SK-N-SH (cell line): Measurements from ENCODE around the gene CKS2. TPM values are rescaled to one million over a fixed set of nuclear protein-coding genes. Genes with fewer than 3 reads are reported as not detected.

ENCODE experiments used
- CTCF ChIA-PET: fragments of 300-600, 350-600 bp; formaldehyde crosslinking; extraction: SDS; loops from one replicate; lab custom pipeline; 2021; lab: Yijun Ruan, JAX
- POLR2A ChIA-PET: fragments of 350-600 bp; sonication (Branson Sonifier 250); formaldehyde crosslinking; extraction: SDS; loops from one replicate; lab custom pipeline; 2020; ENCODE audit warnings: antibody characterized with exemption, inconsistent platforms; lab: Yijun Ruan, JAX
- DNase-seq: peaks from one replicate; pipeline ENCODE4 v3.0.0; 2012
- H2AFZ ChIP-seq: fragments of 200-600 bp; sonication (generic); 2 replicates; pipeline ENCODE4 v1.8.1; 2016; ENCODE audit warnings: antibody characterized with exemption, mild to moderate bottlenecking, low read depth
- H3F3A ChIP-seq: fragments of 200-600 bp; sonication (generic); replicated peaks from 2 replicates; pipeline ENCODE3; 2016; ENCODE audit warnings: antibody characterized with exemption, mild to moderate bottlenecking; ENCODE audit not compliant: insufficient read depth
- H3K27ac ChIP-seq, 2 experiments: fragments of 200-500 bp in 1 of 2; fragments of 200-600 bp in 1 of 2; sonication (Bioruptor generic) in 1 of 2; sonication (generic), shearing (Covaris generic) in 1 of 2; 2 replicates each; pipeline versions ENCODE4 v1.5.1 to v1.6.1; 2014 to 2016; ENCODE audit warnings: low read depth in 2 of 2, inconsistent platforms in 1 of 2, low read length in 1 of 2, mild to moderate bottlenecking in 1 of 2, mixed read lengths in 1 of 2
- H3K27me3 ChIP-seq: fragments of 200-600 bp; sonication (generic), shearing (Covaris generic); 2 replicates; pipeline ENCODE4 v1.6.1; 2016; ENCODE audit warnings: mixed run types; ENCODE audit not compliant: insufficient read depth
- H3K36me3 ChIP-seq, 2 experiments: fragments of 200-500 bp in 1 of 2; fragments of 200-600 bp in 1 of 2; sonication (Bioruptor generic) in 1 of 2; sonication (generic) in 1 of 2; replicated peaks in 1 of 2; 2 replicates each; pipeline versions ENCODE3 to v1.5.1; 2014 to 2016; ENCODE audit warnings: low read length in 1 of 2, mild to moderate bottlenecking in 1 of 2; ENCODE audit not compliant: insufficient read depth in 2 of 2, control insufficient read depth in 1 of 2
- H3K4me1 ChIP-seq, 2 experiments: fragments of 200-500 bp in 1 of 2; fragments of 200-600 bp in 1 of 2; sonication (Bioruptor generic) in 1 of 2; sonication (generic), shearing (Covaris generic) in 1 of 2; 2 replicates each; pipeline versions ENCODE4 v1.5.1 to v1.6.1; 2014 to 2016; ENCODE audit warnings: low read depth in 1 of 2, low read length in 1 of 2, mixed run types in 1 of 2; ENCODE audit not compliant: insufficient read depth in 2 of 2, control insufficient read depth in 1 of 2
- H3K4me2 ChIP-seq: fragments of 200-600 bp; sonication (generic), shearing (Covaris generic); 2 replicates; pipeline ENCODE4 v1.6.1; 2017; ENCODE audit warnings: mixed run types
- H3K4me3 ChIP-seq, 2 experiments: fragments of 200-500 bp in 1 of 2; fragments of 200-600 bp in 1 of 2; sonication (Bioruptor generic) in 1 of 2; sonication (generic), shearing (Covaris generic) in 1 of 2; 2 replicates each; pipeline versions ENCODE4 v1.5.1 to v1.8.1; 2014 to 2016; ENCODE audit warnings: low read depth in 2 of 2, inconsistent platforms in 1 of 2, low read length in 1 of 2, mild to moderate bottlenecking in 1 of 2, mixed read lengths in 1 of 2, moderate library complexity in 1 of 2
- H3K79me2 ChIP-seq: fragments of 200-600 bp; sonication (generic); 2 replicates; pipeline ENCODE4 v1.8.1; 2017; ENCODE audit warnings: mild to moderate bottlenecking; ENCODE audit not compliant: insufficient read depth
- H3K9ac ChIP-seq: fragments of 200-600 bp; sonication (generic); 2 replicates; pipeline ENCODE4 v1.6.1; 2017; ENCODE audit warnings: mixed run types
- H3K9me2 ChIP-seq: fragments of 200-600 bp; sonication (generic); 2 replicates; pipeline ENCODE4 v1.6.1; 2017; ENCODE audit warnings: mixed run types
- H3K9me3 ChIP-seq: fragments of 200-600 bp; sonication (generic); 2 replicates; pipeline ENCODE4 v1.6.1; 2017; ENCODE audit warnings: mixed run types, mild to moderate bottlenecking, moderate library complexity
- H4K20me1 ChIP-seq: fragments of 200-600 bp; sonication (generic); 2 replicates; pipeline ENCODE4 v1.6.1; 2017; ENCODE audit warnings: mild to moderate bottlenecking, mixed run types; ENCODE audit not compliant: insufficient read depth
- CHD2 ChIP-seq: fragments of 150-350 bp; IDR thresholded peaks from 2 replicates; pipeline ENCODE4 v1.6.1; 2018; ENCODE audit warnings: low read length; ENCODE audit not compliant: partially characterized antibody
- ELF1 ChIP-seq: IDR thresholded peaks from 2 replicates; pipeline ENCODE4 v1.4.0; 2012
- EP300 ChIP-seq, 2 experiments: IDR thresholded peaks; 2 replicates each; pipeline versions ENCODE4 v1.4.0 to v1.6.1; 2012; ENCODE audit warnings: borderline replicate concordance in 1 of 2, low read depth in 1 of 2, low read length in 1 of 2
- EZH2phosphoT487 ChIP-seq: fragments of 200-600 bp; sonication (generic); IDR thresholded peaks from 2 replicates; pipeline ENCODE4 v1.6.1; 2017; ENCODE audit warnings: low read depth, mixed run types, mild to moderate bottlenecking, antibody characterized with exemption, moderate library complexity, borderline replicate concordance
- FOXJ3 ChIP-seq: sonication (generic); formaldehyde crosslinking; IDR thresholded peaks from 2 replicates; pipeline ENCODE4 v1.5.1; 2020; ENCODE audit warnings: mild to moderate bottlenecking, missing genetic modification reagents
- GATA2 ChIP-seq: sonication (generic); formaldehyde crosslinking; IDR thresholded peaks from 2 replicates; pipeline ENCODE4 v1.5.0; 2020; ENCODE audit warnings: mild to moderate bottlenecking, missing genetic modification reagents
- JUND ChIP-seq: IDR thresholded peaks from 2 replicates; pipeline ENCODE4 v1.4.0; 2012
- MXI1 ChIP-seq: IDR thresholded peaks from 2 replicates; pipeline ENCODE4 v1.6.1; 2012; ENCODE audit warnings: mild to moderate bottlenecking, low read depth, low read length, improper control_type of control experiment
- NRF1 ChIP-seq: IDR thresholded peaks from 2 replicates; pipeline ENCODE4 v1.6.1; 2012; ENCODE audit warnings: low read depth, mild to moderate bottlenecking, low read length
- POLR2AphosphoS5 ChIP-seq: IDR thresholded peaks from 2 replicates; pipeline ENCODE4 v1.6.1; 2012; ENCODE audit warnings: low read depth, low read length
- RAD21 ChIP-seq: IDR thresholded peaks from 2 replicates; pipeline ENCODE4 v1.6.1; 2012; ENCODE audit warnings: mild to moderate bottlenecking, low read length
- RFX5 ChIP-seq: IDR thresholded peaks from 2 replicates; pipeline ENCODE4 v1.6.1; 2012; ENCODE audit warnings: mild to moderate bottlenecking, improper control_type of control experiment, low read length
- SMC3 ChIP-seq: IDR thresholded peaks from 2 replicates; pipeline ENCODE4 v1.6.1; 2012; ENCODE audit warnings: low read depth, low read length, improper control_type of control experiment
- TEAD4 ChIP-seq: IDR thresholded peaks from 2 replicates; pipeline ENCODE4 v1.4.0; 2012; ENCODE audit warnings: mild to moderate bottlenecking, borderline replicate concordance; ENCODE audit not compliant: insufficient read depth
- USF1 ChIP-seq: IDR thresholded peaks from 2 replicates; pipeline ENCODE4 v1.4.0; 2012; ENCODE audit warnings: low read depth, borderline replicate concordance
- YY1 ChIP-seq: IDR thresholded peaks from 2 replicates; pipeline ENCODE4 v1.4.0; 2012; ENCODE audit warnings: low read depth, mild to moderate bottlenecking
- ZBTB33 ChIP-seq: IDR thresholded peaks from 2 replicates; pipeline ENCODE4 v1.4.0; 2012; ENCODE audit warnings: low read depth, borderline replicate concordance
- WGBS: methylation state at CpG from one replicate; pipeline ENCODE4 v1.1.6; 2017; ENCODE audit warnings: low lambda C conversion rate; 5-methylcytosine and 5-hydroxymethylcytosine counted together
- polyA plus RNA-seq, 3 experiments: library from polyadenylated mRNA; depleted of rRNA; stranded (reverse); fragments of >200 nt; gene quantifications; 2 replicates each; pipeline ENCODE4 v1.2.3, GENCODE V29; 2012
- TF ChIP-seq, protein P1 (sequence below): fragments of 200-600 bp; sonication (generic); IDR thresholded peaks from 2 replicates; pipeline ENCODE4 v1.6.1; 2017; ENCODE audit warnings: antibody characterized with exemption, mild to moderate bottlenecking, moderate library complexity
- TF ChIP-seq, protein P2 (sequence below): IDR thresholded peaks from 2 replicates; pipeline ENCODE4 v1.4.0; 2012; ENCODE audit warnings: low read depth

The CKS2 gene
- polyA plus RNA-seq, 1 of the 3 experiments (the other 2 are of a cell fraction), result 362 TPM

GRCh38 chr9:89363311-89363670 is 52.3 kb downstream of the CKS2 start:
- H4K20me1 ChIP-seq, result no peaks in the 10 kb centered on the region
- H3F3A ChIP-seq, result no peaks in the 10 kb centered on the region
- H3K79me2 ChIP-seq, result no peaks in the 10 kb centered on the region
- no peaks in the 10 kb centered on the region for H3K9me2 ChIP-seq
- H3K27me3 ChIP-seq, result no peaks in the 10 kb centered on the region
- POLR2A ChIA-PET, result interaction anchor here (0.9 kb wide), 1 partner anchor 12 kb away, joined by 3 read pairs; no protein-coding TSS in a partner anchor
- no peak overlapping the region for H3K9ac ChIP-seq
- H3K4me1 ChIP-seq, result peaks cover 0 to 35% of the 10 kb centered on the region in 2 experiments; a peak in 2 of 4 replicates
- H2AFZ ChIP-seq, result no peak overlapping the region
- H3K36me3 ChIP-seq, result peaks cover 6 to 42% of the 10 kb centered on the region in 2 experiments
- H3K27ac ChIP-seq, result no peak overlapping the region
- H3K9me3 ChIP-seq, result no peaks in the 10 kb centered on the region
- no peak for DNase-seq
- TF ChIP-seq RFX5, result no peak
- TF ChIP-seq TEAD4, result no peak
- no peak for TF ChIP-seq ELF1
- TF ChIP-seq EP300 (IDR thresholded peaks at IDR 0.05; ENCODE audit: borderline replicate concordance in 1 of 2, low read depth in 1 of 2, low read length in 1 of 2), result no peak
- TF ChIP-seq NRF1, result no peak
- TF ChIP-seq YY1, result no peak
- TF ChIP-seq FOXJ3 (CRISPR knock-in tag), result no peak
- no peak for TF ChIP-seq MXI1
- no peak for TF ChIP-seq JUND
- TF ChIP-seq SMC3, result no peak
- TF ChIP-seq GATA2 (CRISPR knock-in tag), result no peak
- no peak for TF ChIP-seq ZBTB33
- no peak for TF ChIP-seq EZH2phosphoT487
- TF ChIP-seq, all 33 proteins: peak for 0
- CTCF ChIA-PET, result interaction anchor here (1.4 kb wide), 1 partner anchor 186 kb away, joined by 6 read pairs; no protein-coding TSS in a partner anchor
- no peak overlapping the region for H3K4me3 ChIP-seq
- 75% methylated on average over 4 of the region's 6 CpGs for WGBS
- H3K4me2 ChIP-seq, result no peak overlapping the region

GRCh38 chr9:89363921-89364665 is 53.1 kb downstream of the CKS2 start:
- peaks cover 6 to 34% of the 10 kb centered on the region in 2 experiments for H3K36me3 ChIP-seq
- CTCF ChIA-PET, result interaction anchor here (1.4 kb wide), 1 partner anchor 185 kb away, joined by 6 read pairs; no protein-coding TSS in a partner anchor
- POLR2A ChIA-PET, result no interaction called here
- TF ChIP-seq GATA2 (CRISPR knock-in tag) (no peak), FOXJ3 (CRISPR knock-in tag) (no peak), RAD21 (no peak), USF1 (no peak), CHD2 (no peak), ZBTB33 (no peak), TEAD4 (no peak), NRF1 (no peak), POLR2AphosphoS5 (no peak)
- TF ChIP-seq, protein P1, sequence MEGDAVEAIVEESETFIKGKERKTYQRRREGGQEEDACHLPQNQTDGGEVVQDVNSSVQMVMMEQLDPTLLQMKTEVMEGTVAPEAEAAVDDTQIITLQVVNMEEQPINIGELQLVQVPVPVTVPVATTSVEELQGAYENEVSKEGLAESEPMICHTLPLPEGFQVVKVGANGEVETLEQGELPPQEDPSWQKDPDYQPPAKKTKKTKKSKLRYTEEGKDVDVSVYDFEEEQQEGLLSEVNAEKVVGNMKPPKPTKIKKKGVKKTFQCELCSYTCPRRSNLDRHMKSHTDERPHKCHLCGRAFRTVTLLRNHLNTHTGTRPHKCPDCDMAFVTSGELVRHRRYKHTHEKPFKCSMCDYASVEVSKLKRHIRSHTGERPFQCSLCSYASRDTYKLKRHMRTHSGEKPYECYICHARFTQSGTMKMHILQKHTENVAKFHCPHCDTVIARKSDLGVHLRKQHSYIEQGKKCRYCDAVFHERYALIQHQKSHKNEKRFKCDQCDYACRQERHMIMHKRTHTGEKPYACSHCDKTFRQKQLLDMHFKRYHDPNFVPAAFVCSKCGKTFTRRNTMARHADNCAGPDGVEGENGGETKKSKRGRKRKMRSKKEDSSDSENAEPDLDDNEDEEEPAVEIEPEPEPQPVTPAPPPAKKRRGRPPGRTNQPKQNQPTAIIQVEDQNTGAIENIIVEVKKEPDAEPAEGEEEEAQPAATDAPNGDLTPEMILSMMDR, result no peak
- TF ChIP-seq, protein P2, sequence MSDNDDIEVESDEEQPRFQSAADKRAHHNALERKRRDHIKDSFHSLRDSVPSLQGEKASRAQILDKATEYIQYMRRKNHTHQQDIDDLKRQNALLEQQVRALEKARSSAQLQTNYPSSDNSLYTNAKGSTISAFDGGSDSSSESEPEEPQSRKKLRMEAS, result no peak

More at GRCh38 chr9:89363921-89364665, 53.1 kb downstream of the CKS2 start:
- no peak overlapping the region for H3K4me3 ChIP-seq
- no peaks in the 10 kb centered on the region for H3K79me2 ChIP-seq
- H3K9ac ChIP-seq, result no peak overlapping the region
- H3K27ac ChIP-seq, result peak overlapping the region in 1 of 2 experiments; percentile 9; a peak in 1 of 4 replicates
- DNase-seq, result no peak
- no peak overlapping the region for H2AFZ ChIP-seq
- no peaks in the 10 kb centered on the region for H3K9me3 ChIP-seq
- WGBS, result 98% methylated on average over 5 of the region's 9 CpGs
- no peaks in the 10 kb centered on the region for H3K27me3 ChIP-seq
- no peak overlapping the region for H3K4me2 ChIP-seq
- H4K20me1 ChIP-seq, result no peaks in the 10 kb centered on the region
- H3F3A ChIP-seq, result no peaks in the 10 kb centered on the region
- peaks cover 0 to 28% of the 10 kb centered on the region in 2 experiments; a peak in 2 of 4 replicates for H3K4me1 ChIP-seq
- no peaks in the 10 kb centered on the region for H3K9me2 ChIP-seq
